ENCODE measurements around the gene CASKIN2. TPM values are rescaled to one million over a fixed set of nuclear protein-coding genes. Genes with fewer than 3 reads are reported as not detected.

The CASKIN2 gene
- total and polyA plus RNA-seq, 10 of the 15 experiments (the other 5 are each of a cell fraction or from before 2014, with no cell fraction given): 0.02 to 2.7 (median 0.44) TPM; not detected in 1

GRCh38 chr17:75515496-75516254, at the start of gene CASKIN2 (continued):
- TF ChIP-seq, protein P1, sequence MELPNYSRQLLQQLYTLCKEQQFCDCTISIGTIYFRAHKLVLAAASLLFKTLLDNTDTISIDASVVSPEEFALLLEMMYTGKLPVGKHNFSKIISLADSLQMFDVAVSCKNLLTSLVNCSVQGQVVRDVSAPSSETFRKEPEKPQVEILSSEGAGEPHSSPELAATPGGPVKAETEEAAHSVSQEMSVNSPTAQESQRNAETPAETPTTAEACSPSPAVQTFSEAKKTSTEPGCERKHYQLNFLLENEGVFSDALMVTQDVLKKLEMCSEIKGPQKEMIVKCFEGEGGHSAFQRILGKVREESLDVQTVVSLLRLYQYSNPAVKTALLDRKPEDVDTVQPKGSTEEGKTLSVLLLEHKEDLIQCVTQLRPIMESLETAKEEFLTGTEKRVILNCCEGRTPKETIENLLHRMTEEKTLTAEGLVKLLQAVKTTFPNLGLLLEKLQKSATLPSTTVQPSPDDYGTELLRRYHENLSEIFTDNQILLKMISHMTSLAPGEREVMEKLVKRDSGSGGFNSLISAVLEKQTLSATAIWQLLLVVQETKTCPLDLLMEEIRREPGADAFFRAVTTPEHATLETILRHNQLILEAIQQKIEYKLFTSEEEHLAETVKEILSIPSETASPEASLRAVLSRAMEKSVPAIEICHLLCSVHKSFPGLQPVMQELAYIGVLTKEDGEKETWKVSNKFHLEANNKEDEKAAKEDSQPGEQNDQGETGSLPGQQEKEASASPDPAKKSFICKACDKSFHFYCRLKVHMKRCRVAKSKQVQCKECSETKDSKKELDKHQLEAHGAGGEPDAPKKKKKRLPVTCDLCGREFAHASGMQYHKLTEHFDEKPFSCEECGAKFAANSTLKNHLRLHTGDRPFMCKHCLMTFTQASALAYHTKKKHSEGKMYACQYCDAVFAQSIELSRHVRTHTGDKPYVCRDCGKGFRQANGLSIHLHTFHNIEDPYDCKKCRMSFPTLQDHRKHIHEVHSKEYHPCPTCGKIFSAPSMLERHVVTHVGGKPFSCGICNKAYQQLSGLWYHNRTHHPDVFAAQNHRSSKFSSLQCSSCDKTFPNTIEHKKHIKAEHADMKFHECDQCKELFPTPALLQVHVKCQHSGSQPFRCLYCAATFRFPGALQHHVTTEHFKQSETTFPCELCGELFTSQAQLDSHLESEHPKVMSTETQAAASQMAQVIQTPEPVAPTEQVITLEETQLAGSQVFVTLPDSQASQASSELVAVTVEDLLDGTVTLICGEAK (IDR thresholded peaks at IDR 0.05; ENCODE audit: borderline replicate concordance): peak; percentile 57
- TF ChIP-seq BHLHE40 (IDR thresholded peaks at IDR 0.05; ENCODE audit: borderline replicate concordance in 1 of 2, low read depth in 2 of 2, low read length in 1 of 2) (peak; percentile 83 to 94; a peak in 3 of 4 replicates), NFIC (IDR thresholded peaks at IDR 0.05; ENCODE audit: low read depth, low read length) (no peak), TBL1XR1 (IDR thresholded peaks at IDR 0.05; ENCODE audit: low read depth, low read length) (no peak), JUNB (IDR thresholded peaks at IDR 0.05) (no peak), NR2C2 (IDR thresholded peaks at IDR 0.05; ENCODE audit: borderline replicate concordance, control insufficient read depth, insufficient read length, low read depth) (no peak), ZBTB11 (CRISPR knock-in tag; IDR thresholded peaks at IDR 0.05) (no peak), MYC (IDR thresholded peaks at IDR 0.05; ENCODE audit: insufficient read depth, insufficient read length, insufficient replicate concordance, low read length, severe bottlenecking) (no peak), EGR1 (IDR thresholded peaks at IDR 0.05; ENCODE audit: borderline replicate concordance in 1 of 2, low read depth in 2 of 2, low read length in 2 of 2) (peak in 1 of 2 experiments; percentile 70; a peak in 2 of 3 replicates), STAT3 (IDR thresholded peaks at IDR 0.05; ENCODE audit: low read depth, low read length) (no peak), ZNF24 (IDR thresholded peaks at IDR 0.05) (peak; percentile 25; the same call in 1 of the 2 replicates), CBFB (IDR thresholded peaks at IDR 0.05; ENCODE audit: low read depth) (no peak), WRNIP1 (IDR thresholded peaks at IDR 0.05; ENCODE audit: borderline replicate concordance, low read depth, low read length) (no peak), ETV6 (conservative IDR thresholded peaks at IDR 0.05 in 1 of 2, IDR thresholded peaks at IDR 0.05 in 1 of 2; ENCODE audit: borderline replicate concordance in 1 of 2, low read depth in 1 of 2) (no peak)
- TF ChIP-seq, protein P2, sequence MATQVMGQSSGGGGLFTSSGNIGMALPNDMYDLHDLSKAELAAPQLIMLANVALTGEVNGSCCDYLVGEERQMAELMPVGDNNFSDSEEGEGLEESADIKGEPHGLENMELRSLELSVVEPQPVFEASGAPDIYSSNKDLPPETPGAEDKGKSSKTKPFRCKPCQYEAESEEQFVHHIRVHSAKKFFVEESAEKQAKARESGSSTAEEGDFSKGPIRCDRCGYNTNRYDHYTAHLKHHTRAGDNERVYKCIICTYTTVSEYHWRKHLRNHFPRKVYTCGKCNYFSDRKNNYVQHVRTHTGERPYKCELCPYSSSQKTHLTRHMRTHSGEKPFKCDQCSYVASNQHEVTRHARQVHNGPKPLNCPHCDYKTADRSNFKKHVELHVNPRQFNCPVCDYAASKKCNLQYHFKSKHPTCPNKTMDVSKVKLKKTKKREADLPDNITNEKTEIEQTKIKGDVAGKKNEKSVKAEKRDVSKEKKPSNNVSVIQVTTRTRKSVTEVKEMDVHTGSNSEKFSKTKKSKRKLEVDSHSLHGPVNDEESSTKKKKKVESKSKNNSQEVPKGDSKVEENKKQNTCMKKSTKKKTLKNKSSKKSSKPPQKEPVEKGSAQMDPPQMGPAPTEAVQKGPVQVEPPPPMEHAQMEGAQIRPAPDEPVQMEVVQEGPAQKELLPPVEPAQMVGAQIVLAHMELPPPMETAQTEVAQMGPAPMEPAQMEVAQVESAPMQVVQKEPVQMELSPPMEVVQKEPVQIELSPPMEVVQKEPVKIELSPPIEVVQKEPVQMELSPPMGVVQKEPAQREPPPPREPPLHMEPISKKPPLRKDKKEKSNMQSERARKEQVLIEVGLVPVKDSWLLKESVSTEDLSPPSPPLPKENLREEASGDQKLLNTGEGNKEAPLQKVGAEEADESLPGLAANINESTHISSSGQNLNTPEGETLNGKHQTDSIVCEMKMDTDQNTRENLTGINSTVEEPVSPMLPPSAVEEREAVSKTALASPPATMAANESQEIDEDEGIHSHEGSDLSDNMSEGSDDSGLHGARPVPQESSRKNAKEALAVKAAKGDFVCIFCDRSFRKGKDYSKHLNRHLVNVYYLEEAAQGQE (IDR thresholded peaks at IDR 0.05; ENCODE audit: low read depth, low read length): peak; percentile 97

Data from GM12878 (cell line).